HG03108 (cell line): Measurements from ENCODE around the gene IGFL3.
"Not testable (repeated sequence)": the region's sequence is repeated elsewhere in the genome, so short reads cannot be mapped to it uniquely, and the experiment has no call there.

Experiments used
- ATAC-seq: cut with Tn5 transposase; IDR thresholded peaks from one replicate; pipeline ENCODE4 v1.9.1; 2021; ENCODE audit warnings: moderate library complexity; ENCODE audit not compliant: unreplicated experiment

IGFL3 gene

GRCh38 chr19:46126086-46126580 is 1.6 kb upstream of the IGFL3 start:
- no peak for ATAC-seq

GRCh38 chr19:46125447-46125846 is 959 bp upstream of the IGFL3 start:
- ATAC-seq: no peak

GRCh38 chr19:46118136-46118535 is 6.4 kb downstream of the IGFL3 start:
- no peak for ATAC-seq

GRCh38 chr19:46116121-46116520 is 8.4 kb downstream of the IGFL3 start:
- no peak for ATAC-seq

- no peak for ATAC-seq
Measured at GRCh38 chr19:46115396-46116106, 8.9 kb downstream of the IGFL3 start.

- ATAC-seq: no peak
Measured at GRCh38 chr19:46113726-46114125, 10.8 kb downstream of the IGFL3 start.

- no peak for ATAC-seq
Measured at GRCh38 chr19:46112527-46112926, 12.0 kb downstream of the IGFL3 start.

GRCh38 chr19:46111376-46111775 is 13.1 kb downstream of the IGFL3 start:
- no peak for ATAC-seq

- ATAC-seq: no peak
Measured at GRCh38 chr19:46109876-46110275, 14.6 kb downstream of the IGFL3 start.

- ATAC-seq: no peak
Measured at GRCh38 chr19:46107371-46107770, 17.1 kb downstream of the IGFL3 start.

GRCh38 chr19:46102333-46102732 is 22.2 kb downstream of the IGFL3 start:
- ATAC-seq: not testable (repeated sequence)

- no peak for ATAC-seq
Measured at GRCh38 chr19:46101293-46101692, 23.2 kb downstream of the IGFL3 start.

GRCh38 chr19:46100344-46100743 is 24.1 kb downstream of the IGFL3 start:
- no peak for ATAC-seq

- no peak for ATAC-seq
Measured at GRCh38 chr19:46090444-46090843, 34.0 kb downstream of the IGFL3 start.

- ATAC-seq: no peak
Measured at GRCh38 chr19:46089432-46089831, 35.1 kb downstream of the IGFL3 start.

GRCh38 chr19:46088101-46088500 is 36.4 kb downstream of the IGFL3 start:
- no peak for ATAC-seq

GRCh38 chr19:46085888-46086287 is 38.6 kb downstream of the IGFL3 start:
- ATAC-seq: no peak

GRCh38 chr19:46082728-46083050 is 41.8 kb downstream of the IGFL3 start:
- ATAC-seq: no peak

- no peak for ATAC-seq
Measured at GRCh38 chr19:46081928-46082727, 42.4 kb downstream of the IGFL3 start.

GRCh38 chr19:46080561-46080960 is 43.9 kb downstream of the IGFL3 start:
- no peak for ATAC-seq

GRCh38 chr19:46079576-46079975 is 44.9 kb downstream of the IGFL3 start:
- no peak for ATAC-seq

GRCh38 chr19:46078573-46079332 is 45.7 kb downstream of the IGFL3 start:
- ATAC-seq: not testable (repeated sequence)
